OCI-LY7 (cell line): ENCODE data around the gene C1GALT1. TPM values are rescaled to one million over a fixed set of nuclear protein-coding genes. Genes with fewer than 3 reads are reported as not detected.

ENCODE experiments used
- BruUV-seq: library from RNA; stranded (reverse); fragments of 400-500 nt; replicated peaks from 2 replicates; lab custom pipeline; 2021; lab: Mats Ljungman, UMichigan
- CTCF ChIA-PET: fragments of 300-600 bp; sonication (Branson Sonifier 250); formaldehyde crosslinking; loops from one replicate; lab custom pipeline; 2022; ENCODE audit warnings: antibody characterized with exemption; ENCODE audit not compliant: unreplicated experiment; lab: Charles Lee
- POLR2A ChIA-PET: fragments of 300-600 bp; sonication (Branson Sonifier 250); formaldehyde crosslinking; loops from one replicate; lab custom pipeline; 2022; ENCODE audit warnings: antibody characterized with exemption; lab: Charles Lee
- DNase-seq: peaks from one replicate; pipeline ENCODE4 v3.0.0-alpha.2; 2015; ENCODE audit warnings: low spot score
- H2AFZ ChIP-seq: fragments of 200-600 bp; sonication (generic), shearing (Covaris generic); 2 replicates; pipeline ENCODE4 v1.6.1; 2014; ENCODE audit warnings: mild to moderate bottlenecking, antibody characterized with exemption, low read length, moderate library complexity
- H3K27ac ChIP-seq: fragments of 200-600 bp; sonication (generic); 2 replicates; pipeline ENCODE4 v1.5.1; 2014; ENCODE audit warnings: mixed run types, low read depth, mild to moderate bottlenecking, moderate library complexity, low read length, inconsistent platforms; ENCODE audit not compliant: poor library complexity, severe bottlenecking
- H3K36me3 ChIP-seq: fragments of 200-600 bp; sonication (generic); 2 replicates; pipeline ENCODE4 v1.6.1; 2014; ENCODE audit warnings: mild to moderate bottlenecking, antibody characterized with exemption, low read length, moderate library complexity, mixed read lengths; ENCODE audit not compliant: insufficient read depth
- H3K4me1 ChIP-seq: fragments of 200-600 bp; sonication (generic); 2 replicates; pipeline ENCODE4 v1.5.1; 2014; ENCODE audit warnings: mild to moderate bottlenecking, low read length; ENCODE audit not compliant: insufficient read depth, poor library complexity, severe bottlenecking
- H3K4me2 ChIP-seq: fragments of 200-600 bp; sonication (generic); 2 replicates; pipeline ENCODE4 v1.6.1; 2014; ENCODE audit warnings: mild to moderate bottlenecking, low read length
- H3K4me3 ChIP-seq: fragments of 200-600 bp; sonication (generic); 2 replicates; pipeline ENCODE4 v1.5.1; 2014; ENCODE audit warnings: mild to moderate bottlenecking, low read depth, low read length; ENCODE audit not compliant: poor library complexity, severe bottlenecking
- H3K79me2 ChIP-seq: fragments of 200-600 bp; sonication (generic); 2 replicates; pipeline ENCODE4 v1.6.1; 2016; ENCODE audit warnings: low read depth, mild to moderate bottlenecking, low read length, moderate library complexity, mixed read lengths; ENCODE audit not compliant: insufficient read depth
- H3K9me2 ChIP-seq: fragments of 200-600 bp; sonication (generic); 2 replicates; pipeline ENCODE4 v1.6.1; 2016; ENCODE audit warnings: mild to moderate bottlenecking, low read length, mixed read lengths; ENCODE audit not compliant: insufficient read depth
- H3K9me3 ChIP-seq: fragments of 200-600 bp; sonication (generic); 2 replicates; pipeline ENCODE4 v1.6.1; 2014; ENCODE audit warnings: mild to moderate bottlenecking, mixed run types, low read length, mixed read lengths
- H4K20me1 ChIP-seq: fragments of 200-600 bp; sonication (generic); 2 replicates; pipeline ENCODE4 v1.6.1; 2014; ENCODE audit warnings: mild to moderate bottlenecking, antibody characterized with exemption, low read length, moderate library complexity, mixed read lengths; ENCODE audit not compliant: insufficient read depth
- CTCF ChIP-seq: fragments of 200-600 bp; sonication (generic); conservative IDR thresholded peaks from 2 replicates; pipeline ENCODE4 v1.5.1; 2014; ENCODE audit warnings: mild to moderate bottlenecking, antibody characterized with exemption, low read length, moderate library complexity, mixed read lengths
- EZH2phosphoT487 ChIP-seq: fragments of 200-600 bp; sonication (generic); IDR thresholded peaks from 2 replicates; pipeline ENCODE4 v1.6.1; 2018; ENCODE audit warnings: low read depth, borderline replicate concordance, mild to moderate bottlenecking, mixed run types, antibody characterized with exemption, low read length, moderate library complexity, mixed read lengths
- intact Hi-C: fragments of 100-400 bp; cut with micrococcal nuclease; formaldehyde crosslinking; loops from one replicate; pipeline ENCODE4 v1.10.0; 2022; ENCODE audit not compliant: unreplicated experiment
- total RNA-seq, 2 experiments: library from RNA; depleted of rRNA in 1 of 2; stranded (reverse); fragments of >200 nt in 1 of 2; shearing (Covaris generic) in 1 of 2; gene quantifications; 2 replicates each; pipeline ENCODE4 v1.2.3, GENCODE V29; 2014 to 2022

Gene C1GALT1
- total RNA-seq, 2 experiments from 2014 or later: 18.9 to 31.6 TPM

- Histone ChIP-seq H3K4me2 (no peak overlapping the region), H2AFZ (no peak overlapping the region), H3K79me2 (no peaks in the 10 kb centered on the region), H3K36me3 (no peaks in the 10 kb centered on the region), H4K20me1 (no peaks in the 10 kb centered on the region), H3K9me2 (no peaks in the 10 kb centered on the region), H3K27ac (no peak overlapping the region), H3K9me3 (0 out of 2 replicates have a peak, but pooled peaks cover 9% of the 10 kb centered on the region), H3K4me1 (no peaks in the 10 kb centered on the region), H3K4me3 (no peak overlapping the region)
- TF ChIP-seq CTCF: no peak
- TF ChIP-seq EZH2phosphoT487: no peak
- intact Hi-C loops: no loop called here
- ChIA-PET CTCF (no interaction called here), POLR2A (interaction anchor here (0.7 kb wide), 2 partner anchors 9 to 106 kb away, joined by 4 read pairs; no protein-coding TSS in a partner anchor)
- no peak for DNase-seq
- BruUV-seq: no TSS peak
These were observed 108.2 kb downstream of the C1GALT1 start for GRCh38 chr7:7290429-7291122.

- no peak for DNase-seq
- H3K27ac ChIP-seq: no peak overlapping the region
- no peaks in the 10 kb centered on the region for H3K36me3 ChIP-seq
- 0 out of 2 replicates have a peak, but pooled peaks cover 4% of the 10 kb centered on the region for H3K9me3 ChIP-seq
- H4K20me1 ChIP-seq: no peaks in the 10 kb centered on the region
- TF ChIP-seq EZH2phosphoT487 (no peak), CTCF (no peak)
- intact Hi-C loops: no loop called here
- no peaks in the 10 kb centered on the region for H3K79me2 ChIP-seq
- H3K9me2 ChIP-seq: no peaks in the 10 kb centered on the region
- H3K4me3 ChIP-seq: no peak overlapping the region
- H3K4me1 ChIP-seq: no peaks in the 10 kb centered on the region
- POLR2A ChIA-PET: no interaction called here
- BruUV-seq: no TSS peak
- H3K4me2 ChIP-seq: no peak overlapping the region
- CTCF ChIA-PET: no interaction called here
- no peak overlapping the region for H2AFZ ChIP-seq
These were observed 109.7 kb downstream of the C1GALT1 start for GRCh38 chr7:7292085-7292484.

GRCh38 chr7:7292608-7293007, 110.3 kb downstream of the C1GALT1 start:
- H3K4me2 ChIP-seq: no peak overlapping the region
- no peaks in the 10 kb centered on the region for H3K4me1 ChIP-seq
- no peaks in the 10 kb centered on the region for H4K20me1 ChIP-seq
- no peak overlapping the region for H3K4me3 ChIP-seq
- no peaks in the 10 kb centered on the region for H3K9me3 ChIP-seq
- H3K27ac ChIP-seq: no peak overlapping the region
- no peak for TF ChIP-seq EZH2phosphoT487
- no peak for TF ChIP-seq CTCF
- H3K36me3 ChIP-seq: no peaks in the 10 kb centered on the region
- H3K9me2 ChIP-seq: no peaks in the 10 kb centered on the region
- no peak overlapping the region for H2AFZ ChIP-seq
- ChIA-PET CTCF (no interaction called here), POLR2A (interaction anchor here (1.2 kb wide), 1 partner anchor 18 kb away, joined by 3 read pairs; no protein-coding TSS in a partner anchor)
- BruUV-seq: no TSS peak
- intact Hi-C loops: no loop called here
- H3K79me2 ChIP-seq: no peaks in the 10 kb centered on the region
- DNase-seq: no peak
